DOHH2 (cell line): ENCODE measurements around the gene MGAT4C.

Experiments
- CTCF ChIP-seq: fragments of 200-600 bp; sonication (generic); IDR thresholded peaks from one replicate; pipeline ENCODE4 v1.5.1; 2014; ENCODE audit warnings: antibody characterized with exemption, mild to moderate bottlenecking, low read depth, low read length; ENCODE audit not compliant: poor library complexity, severe bottlenecking
- EZH2phosphoT487 ChIP-seq: fragments of 200-600 bp; sonication (generic); IDR thresholded peaks from 2 replicates; pipeline ENCODE4 v1.6.1; 2017; ENCODE audit warnings: borderline replicate concordance, mild to moderate bottlenecking, antibody characterized with exemption, low read length, moderate library complexity, mixed read lengths

DNA sequence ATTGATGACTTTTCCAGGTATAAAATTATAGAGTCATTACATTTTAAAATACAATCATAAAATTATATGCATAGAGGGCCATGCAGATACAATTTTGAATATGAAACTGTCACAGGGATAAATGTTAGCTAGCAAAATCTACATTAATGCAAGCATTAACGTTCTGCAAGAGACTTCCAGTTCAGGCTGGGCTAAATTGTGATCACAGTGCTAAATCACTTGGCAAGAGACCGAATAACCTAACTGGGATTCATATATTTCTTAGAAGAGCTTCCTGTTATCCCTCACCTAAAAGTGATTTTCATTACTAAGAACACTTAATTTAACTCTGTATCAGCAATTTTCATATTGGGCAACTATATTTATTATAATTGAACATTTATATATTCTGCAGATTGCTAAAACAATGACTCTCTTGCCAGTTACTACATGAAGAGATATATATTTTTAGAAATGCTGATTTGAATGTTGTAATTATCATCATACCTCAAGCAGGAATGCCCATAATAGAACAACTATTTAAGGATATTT, 83.2 kb downstream of the MGAT4C start:
- TF ChIP-seq CTCF (no peak), EZH2phosphoT487 (no peak)
